AG04450 (cell line): ENCODE results near the gene L3MBTL1. TPM values are rescaled to one million over a fixed set of nuclear protein-coding genes. Genes with fewer than 3 reads are reported as not detected.

Source experiments
- CTCF ChIA-PET: fragments of 300-600, 350-600 bp; formaldehyde crosslinking; extraction: SDS; loops from one replicate; lab custom pipeline; 2022; ENCODE audit warnings: antibody characterized with exemption, inconsistent platforms; lab: Charles Lee
- POLR2A ChIA-PET: fragments of 350-600 bp; formaldehyde crosslinking; extraction: SDS; loops from one replicate; lab custom pipeline; 2021; ENCODE audit warnings: antibody characterized with exemption, inconsistent platforms; lab: Yijun Ruan, JAX
- DNase-seq: peaks from one replicate; pipeline ENCODE4 v3.0.0-alpha.2; 2011; ENCODE audit warnings: low read depth, low spot score
- H3K27ac ChIP-seq: one replicate; pipeline ENCODE4 v1.5.1; 2012; ENCODE audit warnings: low read depth, low read length, control low read depth
- H3K27me3 ChIP-seq: one replicate; pipeline ENCODE4 v1.6.0; 2012; ENCODE audit warnings: low read length; ENCODE audit not compliant: control insufficient read depth, insufficient read depth
- H3K4me3 ChIP-seq: 2 replicates; pipeline ENCODE4 v1.5.1; 2011; ENCODE audit warnings: mild to moderate bottlenecking, low read depth, low read length, control low read depth
- H3K9me3 ChIP-seq: 2 replicates; pipeline ENCODE4 v1.5.1; 2012; ENCODE audit warnings: low read length; ENCODE audit not compliant: control insufficient read depth, insufficient read depth
- CTCF ChIP-seq: IDR thresholded peaks from 2 replicates; pipeline ENCODE4 v1.5.1; 2011; ENCODE audit warnings: low read depth, low read length, control low read depth, inconsistent platforms
- polyA plus RNA-seq: library from polyadenylated mRNA; depleted of rRNA; stranded (reverse); fragments of >200 nt; gene quantifications from 2 replicates; pipeline ENCODE4 v1.2.3, GENCODE V29; 2011

Gene L3MBTL1
- polyA plus RNA-seq, 1 experiment = 3.0 TPM

DNA sequence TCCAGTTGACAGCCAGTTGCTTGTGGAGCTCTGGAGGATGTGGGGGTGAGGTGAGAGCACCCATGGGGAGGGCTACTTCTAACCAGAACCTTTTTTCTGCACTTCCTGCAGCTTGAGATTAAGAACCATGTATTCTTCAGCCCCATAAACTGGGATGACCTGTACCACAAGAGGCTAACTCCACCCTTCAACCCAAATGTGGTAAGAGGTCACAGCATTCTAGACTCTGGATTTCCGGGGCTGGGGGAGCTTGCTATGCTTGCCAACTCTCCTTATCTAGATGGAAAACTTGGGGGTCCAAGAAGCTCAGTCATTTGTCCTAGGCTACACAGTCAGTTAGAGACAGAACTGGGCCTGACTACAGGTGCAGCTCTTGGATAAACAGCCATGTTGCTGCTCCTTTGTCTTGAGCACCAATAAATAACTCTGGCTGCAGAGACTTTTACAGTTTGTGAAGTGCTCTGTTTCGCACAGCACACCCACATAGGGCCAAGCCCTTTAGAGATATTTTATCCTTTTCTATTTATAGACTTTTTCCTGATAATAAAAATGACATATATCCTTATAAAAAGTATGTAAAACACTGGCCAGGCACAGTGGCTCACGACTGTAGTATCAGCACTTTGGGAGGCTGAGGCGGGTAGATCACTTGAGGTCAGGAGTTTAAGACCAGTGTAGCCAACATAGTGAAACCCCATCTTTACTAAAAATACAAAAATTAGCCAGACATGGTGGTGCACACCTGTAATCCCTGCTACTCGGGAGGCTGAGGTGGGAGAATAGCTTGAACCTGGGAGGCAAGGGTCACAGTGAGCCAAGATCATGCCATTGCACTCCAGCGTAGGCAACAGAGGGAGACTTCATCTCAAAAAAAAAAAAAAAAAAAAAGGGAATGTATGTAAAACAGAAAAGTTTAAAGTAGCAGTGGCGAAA, 72.6 kb downstream of the L3MBTL1 start:
- peaks cover 16% of the 10 kb centered on the region for H3K27me3 ChIP-seq
- POLR2A ChIA-PET = no interaction called here
- no peak overlapping the region for H3K4me3 ChIP-seq
- DNase-seq = no peak
- no peaks in the 10 kb centered on the region for H3K9me3 ChIP-seq
- TF ChIP-seq CTCF = no peak
- CTCF ChIA-PET = interaction anchor here (1.5 kb wide), 1 partner anchor 42 kb away, joined by 3 read pairs; no protein-coding TSS in a partner anchor
- no peak overlapping the region for H3K27ac ChIP-seq

DNA sequence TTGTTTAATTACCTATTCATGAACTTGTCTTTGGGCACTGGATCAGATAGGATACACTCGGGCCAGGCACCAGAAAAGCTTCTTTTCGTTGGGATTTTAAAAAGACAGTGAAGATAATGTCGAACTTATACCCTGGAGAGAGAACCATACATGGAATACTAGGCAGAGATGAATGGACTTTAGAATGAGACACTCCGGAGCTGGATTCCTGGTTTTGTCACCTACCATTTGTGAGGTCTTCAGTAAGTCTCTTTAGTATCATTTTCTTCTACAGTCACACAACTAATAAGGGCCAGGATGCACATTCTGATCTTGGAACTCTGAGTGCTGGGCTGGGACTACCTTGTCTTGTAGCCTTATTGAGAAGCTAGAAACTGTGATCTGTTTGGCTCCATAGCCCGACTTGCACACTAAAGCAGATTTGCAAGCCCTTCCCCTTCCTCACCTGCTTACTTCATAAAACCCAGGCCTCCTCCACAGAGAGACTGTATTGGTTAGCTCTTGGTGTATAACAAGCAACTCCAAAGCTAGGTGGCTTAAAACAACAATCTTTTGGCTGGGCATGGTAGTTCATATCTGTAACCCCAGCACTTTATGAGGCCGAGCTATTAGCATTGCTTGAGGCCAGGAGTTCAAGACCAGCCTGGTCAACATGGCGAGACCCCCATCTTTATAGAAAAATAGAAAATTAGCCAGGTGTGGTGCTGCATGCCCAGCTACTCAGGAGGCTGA, 75.8 kb downstream of the L3MBTL1 start:
- TF ChIP-seq CTCF = no peak
- Histone ChIP-seq H3K9me3 (no peaks in the 10 kb centered on the region), H3K27me3 (peaks cover 14% of the 10 kb centered on the region), H3K27ac (peak overlapping the region; percentile 68), H3K4me3 (no peak overlapping the region)
- DNase-seq = no peak
- ChIA-PET CTCF (interaction anchor here (1.5 to 4.6 kb wide), 2 partner anchors 45 to 497 kb away, joined by 3 to 35 read pairs; no protein-coding TSS in a partner anchor), POLR2A (interaction anchor here (0.6 to 1.4 kb wide), 3 partner anchors 29 to 125 kb away, joined by 3 to 4 read pairs (median 3); no protein-coding TSS in a partner anchor)

DNA sequence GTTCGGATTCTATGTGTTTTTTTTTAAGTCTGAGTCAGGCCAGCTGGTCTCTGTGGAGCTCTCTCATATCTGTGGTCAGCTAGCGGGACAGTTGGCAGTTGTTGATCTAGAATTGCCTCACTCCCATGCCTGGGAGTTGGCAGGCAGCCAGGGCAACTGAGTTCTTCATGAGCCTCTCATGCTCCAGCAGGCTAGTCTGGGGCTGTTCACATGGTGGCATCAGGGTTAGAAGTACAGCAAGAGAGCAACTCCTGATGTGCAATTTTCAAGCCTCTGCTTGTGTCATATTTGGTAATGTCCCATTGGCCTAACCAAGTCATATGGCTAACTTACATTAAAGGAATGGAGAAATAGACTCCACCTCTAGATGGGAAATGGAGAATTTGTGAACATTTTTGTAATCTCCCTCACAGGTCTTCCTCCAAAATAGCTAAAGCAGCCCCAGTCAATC, 76.5 kb downstream of the L3MBTL1 start:
- Histone ChIP-seq H3K27ac (peak overlapping the region; percentile 78), H3K4me3 (no peak overlapping the region), H3K9me3 (no peaks in the 10 kb centered on the region), H3K27me3 (peaks cover 10% of the 10 kb centered on the region)
- ChIA-PET POLR2A (interaction anchor here (0.5 to 1.4 kb wide), 5 partner anchors 12 to 127 kb away, joined by 3 to 11 read pairs (median 4); partner anchors contain the start of gene SRSF6), CTCF (interaction anchor here (1.5 to 4.6 kb wide), 4 partner anchors 44 to 496 kb away, joined by 3 to 35 read pairs (median 4); no protein-coding TSS in a partner anchor)
- peak; percentile 92 for DNase-seq
- no peak for TF ChIP-seq CTCF

GRCh38 chr20:43584448-43585136, 77.1 kb downstream of the L3MBTL1 start:
- POLR2A ChIA-PET = interaction anchor here (0.5 to 1.4 kb wide), 5 partner anchors 11 to 127 kb away, joined by 3 to 11 read pairs (median 4); partner anchors contain the start of gene SRSF6
- DNase-seq = peak; percentile 26
- Histone ChIP-seq H3K27me3 (peaks cover 7% of the 10 kb centered on the region), H3K27ac (peak overlapping the region; percentile 78), H3K9me3 (no peaks in the 10 kb centered on the region), H3K4me3 (no peak overlapping the region)
- TF ChIP-seq CTCF = no peak
- CTCF ChIA-PET = interaction anchor here (1.5 to 4.6 kb wide), 4 partner anchors 45 to 496 kb away, joined by 3 to 35 read pairs (median 4); no protein-coding TSS in a partner anchor
